Measurements from ENCODE around the gene ZNF618. TPM values are rescaled to one million over a fixed set of nuclear protein-coding genes. Genes with fewer than 3 reads are reported as not detected.

Gene ZNF618
- total and polyA plus RNA-seq, 2 experiments from 2014 or later, result 20.0 to 26.0 TPM

- Histone ChIP-seq H3K36me3 (peaks cover under 1% of the 10 kb centered on the region), H3K27me3 (no peaks in the 10 kb centered on the region), H3K4me3 (no peak overlapping the region), H3K9me3 (ENCODE audit: low read depth) (no peaks in the 10 kb centered on the region), H3K4me1 (ENCODE audit: low read depth) (peaks cover 4% of the 10 kb centered on the region), H3K27ac (no peak overlapping the region)
- TF ChIP-seq, protein P1, sequence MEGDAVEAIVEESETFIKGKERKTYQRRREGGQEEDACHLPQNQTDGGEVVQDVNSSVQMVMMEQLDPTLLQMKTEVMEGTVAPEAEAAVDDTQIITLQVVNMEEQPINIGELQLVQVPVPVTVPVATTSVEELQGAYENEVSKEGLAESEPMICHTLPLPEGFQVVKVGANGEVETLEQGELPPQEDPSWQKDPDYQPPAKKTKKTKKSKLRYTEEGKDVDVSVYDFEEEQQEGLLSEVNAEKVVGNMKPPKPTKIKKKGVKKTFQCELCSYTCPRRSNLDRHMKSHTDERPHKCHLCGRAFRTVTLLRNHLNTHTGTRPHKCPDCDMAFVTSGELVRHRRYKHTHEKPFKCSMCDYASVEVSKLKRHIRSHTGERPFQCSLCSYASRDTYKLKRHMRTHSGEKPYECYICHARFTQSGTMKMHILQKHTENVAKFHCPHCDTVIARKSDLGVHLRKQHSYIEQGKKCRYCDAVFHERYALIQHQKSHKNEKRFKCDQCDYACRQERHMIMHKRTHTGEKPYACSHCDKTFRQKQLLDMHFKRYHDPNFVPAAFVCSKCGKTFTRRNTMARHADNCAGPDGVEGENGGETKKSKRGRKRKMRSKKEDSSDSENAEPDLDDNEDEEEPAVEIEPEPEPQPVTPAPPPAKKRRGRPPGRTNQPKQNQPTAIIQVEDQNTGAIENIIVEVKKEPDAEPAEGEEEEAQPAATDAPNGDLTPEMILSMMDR (IDR thresholded peaks at IDR 0.05; ENCODE audit: low read depth, low read length), result no peak
- no peak for DNase-seq (ENCODE audit: low read depth in 1 of 2, low spot score in 1 of 2)
Observed at GRCh38 chr9:114055894-114056293, 179.8 kb downstream of the ZNF618 start.

DNA sequence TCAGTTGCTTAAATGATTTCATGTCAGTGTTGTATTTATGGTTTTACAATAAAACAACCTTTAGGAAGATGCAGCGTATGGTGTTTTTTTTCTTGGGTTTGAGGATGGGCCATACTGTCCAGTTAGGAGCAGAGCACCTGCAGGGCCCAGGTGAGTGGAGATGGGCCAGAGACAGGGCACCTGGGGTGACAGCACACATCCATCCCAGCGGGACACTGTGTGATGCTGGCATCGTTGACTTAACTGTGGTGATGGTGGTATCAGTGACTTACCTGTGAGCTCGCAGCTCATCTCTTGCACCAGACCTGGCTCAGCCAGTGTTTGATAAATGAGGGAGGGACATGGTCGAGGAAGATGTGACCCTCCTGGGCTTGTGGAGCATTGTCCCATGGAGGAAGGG lies 180.4 kb downstream of the ZNF618 start:
- Histone ChIP-seq H3K4me3 (no peak overlapping the region), H3K27ac (no peak overlapping the region), H3K36me3 (no peaks in the 10 kb centered on the region), H3K9me3 (ENCODE audit: low read depth) (no peaks in the 10 kb centered on the region), H3K27me3 (no peaks in the 10 kb centered on the region), H3K4me1 (ENCODE audit: low read depth) (peaks cover 4% of the 10 kb centered on the region)
- TF ChIP-seq, protein P1 (IDR thresholded peaks at IDR 0.05; ENCODE audit: low read depth, low read length), result no peak
- DNase-seq (ENCODE audit: low read depth in 1 of 2, low spot score in 1 of 2), result no peak

DNA sequence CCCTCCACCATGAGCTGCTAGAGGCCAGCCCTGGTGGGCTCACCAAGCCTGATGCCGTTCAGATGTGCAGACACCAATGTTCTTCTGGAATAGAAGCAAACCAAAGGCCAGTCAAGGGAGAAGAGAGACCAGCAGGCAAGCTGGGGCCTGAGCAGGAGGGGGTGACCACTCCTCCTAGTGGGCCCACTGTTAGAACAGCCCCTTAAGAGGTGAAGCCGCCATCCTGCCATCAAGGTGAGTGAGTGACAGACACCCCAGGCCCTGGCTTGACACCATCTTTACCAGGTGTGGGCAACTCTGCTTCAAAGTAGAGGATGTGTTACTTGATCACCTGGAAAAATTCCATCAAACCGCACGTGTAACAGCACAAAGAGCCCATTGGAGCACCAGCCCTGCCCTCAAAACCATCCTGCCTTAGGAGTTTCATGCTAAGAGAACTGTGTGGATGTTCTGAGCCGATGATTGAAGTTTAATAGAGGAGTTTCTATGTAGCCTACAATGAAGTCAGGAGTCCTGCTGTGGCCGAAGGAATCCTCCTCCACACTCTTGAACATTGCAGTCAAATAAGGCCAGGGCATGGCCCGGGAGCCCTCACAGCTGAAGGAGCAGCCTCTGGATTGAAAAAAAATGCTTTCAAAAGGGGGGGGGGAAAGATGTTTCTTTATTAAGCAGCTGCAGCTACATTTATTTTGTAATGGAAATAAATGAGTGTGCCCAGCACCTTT lies 181.2 kb downstream of the ZNF618 start:
- Histone ChIP-seq H3K27ac (no peak overlapping the region), H3K4me1 (ENCODE audit: low read depth) (peaks cover 4% of the 10 kb centered on the region), H3K27me3 (no peaks in the 10 kb centered on the region), H3K9me3 (ENCODE audit: low read depth) (no peaks in the 10 kb centered on the region), H3K4me3 (no peak overlapping the region), H3K36me3 (no peaks in the 10 kb centered on the region)
- TF ChIP-seq, protein P1 (IDR thresholded peaks at IDR 0.05; ENCODE audit: low read depth, low read length), result no peak
- no peak for DNase-seq (ENCODE audit: low read depth in 1 of 2, low spot score in 1 of 2)

- Histone ChIP-seq H3K4me3 (no peak overlapping the region), H3K27ac (no peak overlapping the region), H3K36me3 (no peaks in the 10 kb centered on the region), H3K27me3 (no peaks in the 10 kb centered on the region), H3K4me1 (ENCODE audit: low read depth) (peaks cover 4% of the 10 kb centered on the region), H3K9me3 (ENCODE audit: low read depth) (no peaks in the 10 kb centered on the region)
- no peak for DNase-seq (ENCODE audit: low read depth in 1 of 2, low spot score in 1 of 2)
- TF ChIP-seq, protein P1 (IDR thresholded peaks at IDR 0.05; ENCODE audit: low read depth, low read length), result no peak
Observed at GRCh38 chr9:114058688-114059046, 182.6 kb downstream of the ZNF618 start.

DNA sequence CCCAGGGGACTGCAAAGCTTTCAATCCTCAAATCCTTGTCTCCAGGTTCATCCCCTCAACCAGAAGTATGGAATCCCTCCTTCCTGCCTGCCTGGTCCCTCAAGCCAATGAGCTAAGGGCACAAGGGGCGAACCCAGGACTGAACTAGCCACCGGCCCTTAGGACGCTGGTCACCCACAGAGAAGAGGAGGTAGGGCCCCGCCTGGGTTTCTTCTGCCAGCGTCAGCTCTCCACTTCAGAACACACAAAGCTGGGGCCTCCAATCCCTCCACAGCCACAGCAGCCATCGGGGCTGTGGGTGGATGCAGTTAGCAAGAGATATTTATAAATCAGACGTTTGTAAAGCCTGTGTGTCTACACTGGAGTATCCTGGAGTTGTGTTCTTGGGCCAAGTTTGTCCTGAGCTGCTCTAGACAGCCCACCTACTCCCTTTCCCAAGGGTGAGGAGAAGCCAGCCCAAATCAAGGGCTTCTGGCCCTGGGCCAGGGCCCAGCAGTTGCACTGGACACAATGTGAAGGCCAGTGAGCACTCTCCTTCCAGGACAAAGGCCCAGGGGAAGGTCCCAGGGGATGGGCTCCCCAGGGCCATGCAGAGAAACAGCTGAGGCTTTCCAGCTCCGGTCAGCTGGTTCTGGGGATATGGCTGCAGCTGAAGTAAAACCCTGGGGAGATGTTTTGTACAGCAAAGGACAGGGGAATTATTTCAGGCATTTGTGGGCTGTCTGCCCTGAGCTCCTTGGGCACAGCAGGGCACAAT lies 183.1 kb downstream of the ZNF618 start:
- Histone ChIP-seq H3K36me3 (no peaks in the 10 kb centered on the region), H3K27ac (peak overlapping the region; percentile 38), H3K9me3 (ENCODE audit: low read depth) (no peaks in the 10 kb centered on the region), H3K27me3 (no peaks in the 10 kb centered on the region), H3K4me3 (no peak overlapping the region), H3K4me1 (ENCODE audit: low read depth) (peaks cover 4% of the 10 kb centered on the region)
- TF ChIP-seq, protein P1 (IDR thresholded peaks at IDR 0.05; ENCODE audit: low read depth, low read length), result no peak
- DNase-seq (ENCODE audit: low read depth in 1 of 2, low spot score in 1 of 2), result peak in 1 of 2 donors; percentile 32

Measured in cardiac muscle cell (in vitro differentiated cells and primary cell).